ENCODE measurements around the gene ESAM.
A peak's percentile ranks its signal among the peaks of the same experiment; 100 is the strongest.

ESAM gene

GRCh38 chr11:124751741-124752470 is 10.2 kb downstream of the ESAM start, which contains the start of gene VSIG2:
Gene VSIG2, minus strand, starts transcription at chr11:124752255. Its CDS starts 118 bp downstream, at chr11:124752137.
- DNase-seq, result no peak

GRCh38 chr11:124751391-124751740 is 10.7 kb downstream of the ESAM start:
- no peak for DNase-seq

- no peak for DNase-seq
Measured at GRCh38 chr11:124749912-124750311, 12.2 kb downstream of the ESAM start.

DNA sequence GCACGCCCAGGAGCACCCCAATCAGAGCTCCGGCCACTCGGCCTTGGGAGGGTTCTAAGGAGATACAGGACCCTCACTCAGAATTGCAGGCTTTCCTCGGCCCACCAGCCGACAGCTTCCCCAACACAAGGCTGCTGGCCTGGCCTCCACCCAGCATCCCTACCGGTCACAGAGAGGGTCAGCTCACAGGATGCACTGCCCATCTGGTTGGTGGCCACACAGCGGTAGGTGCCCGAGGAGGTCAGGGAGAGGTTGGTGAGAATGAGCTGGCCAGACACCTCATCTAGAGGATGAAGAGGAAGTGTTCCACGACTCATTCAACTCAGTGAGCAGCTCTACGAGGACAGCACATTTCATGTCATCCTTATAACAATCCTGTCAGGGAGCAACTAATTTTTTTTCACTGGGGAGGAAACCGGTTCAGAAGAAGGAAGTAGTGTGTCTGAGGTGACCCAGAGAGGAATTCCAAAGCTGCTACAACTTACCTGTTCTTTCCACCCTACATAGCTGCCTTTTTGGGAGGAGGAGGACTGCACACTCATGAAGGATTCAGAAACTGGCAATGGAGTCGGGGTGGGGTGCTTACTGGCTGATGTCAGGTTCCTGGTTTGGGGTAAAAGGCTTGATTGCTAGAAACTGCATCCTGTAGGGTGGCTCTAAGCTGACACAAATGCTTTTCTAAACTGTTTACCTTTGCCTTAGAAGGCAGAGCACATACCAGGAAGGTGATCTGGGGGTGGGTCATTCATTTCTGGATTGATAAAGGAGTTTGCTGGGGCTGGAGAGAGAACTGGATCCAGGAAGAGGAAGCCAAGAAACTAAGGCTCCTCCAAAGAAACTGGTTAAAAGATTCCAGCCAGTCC is 13.4 kb downstream of the ESAM start:
- DNase-seq, result no peak

GRCh38 chr11:124748100-124748418 is 14.0 kb downstream of the ESAM start:
- DNase-seq, result no peak

DNA sequence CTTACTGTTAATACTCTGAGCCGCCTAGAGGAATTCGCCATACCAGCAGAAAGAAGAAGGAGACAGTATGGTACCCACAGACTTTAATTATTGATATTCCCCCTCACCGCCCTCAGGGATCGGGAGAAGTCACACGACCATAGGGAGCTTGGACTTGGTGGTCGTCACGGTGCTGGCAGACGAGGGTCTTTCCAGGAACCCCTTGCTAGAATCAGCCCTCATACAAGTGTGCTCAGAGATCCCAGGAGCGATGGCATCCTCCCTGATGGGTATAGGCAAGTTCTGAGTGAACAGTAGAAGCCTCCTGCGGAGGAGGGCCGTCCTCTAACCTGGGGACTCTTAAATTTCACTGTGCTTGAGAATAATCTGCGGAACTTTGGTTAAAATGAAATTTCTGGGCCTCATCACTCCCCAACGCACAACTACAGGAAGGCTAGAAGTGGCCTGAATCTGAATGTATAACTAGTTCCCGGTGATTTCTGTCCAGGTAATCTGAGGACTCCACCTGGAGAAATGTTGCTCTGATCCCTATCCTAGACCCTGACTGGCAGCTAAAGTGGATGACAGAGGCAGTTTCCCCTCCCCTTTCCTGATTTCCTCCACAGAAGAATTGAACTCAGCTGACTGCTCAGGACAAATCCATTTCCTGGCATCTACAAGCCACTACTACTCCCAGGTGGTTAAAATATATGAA is 14.5 kb downstream of the ESAM start:
- no peak for DNase-seq

GRCh38 chr11:124746621-124747243 is 15.4 kb downstream of the ESAM start:
- DNase-seq, result peak; percentile 81

GRCh38 chr11:124745835-124746620 is 16.1 kb downstream of the ESAM start:
- peak; percentile 53 to 62 for DNase-seq

DNA sequence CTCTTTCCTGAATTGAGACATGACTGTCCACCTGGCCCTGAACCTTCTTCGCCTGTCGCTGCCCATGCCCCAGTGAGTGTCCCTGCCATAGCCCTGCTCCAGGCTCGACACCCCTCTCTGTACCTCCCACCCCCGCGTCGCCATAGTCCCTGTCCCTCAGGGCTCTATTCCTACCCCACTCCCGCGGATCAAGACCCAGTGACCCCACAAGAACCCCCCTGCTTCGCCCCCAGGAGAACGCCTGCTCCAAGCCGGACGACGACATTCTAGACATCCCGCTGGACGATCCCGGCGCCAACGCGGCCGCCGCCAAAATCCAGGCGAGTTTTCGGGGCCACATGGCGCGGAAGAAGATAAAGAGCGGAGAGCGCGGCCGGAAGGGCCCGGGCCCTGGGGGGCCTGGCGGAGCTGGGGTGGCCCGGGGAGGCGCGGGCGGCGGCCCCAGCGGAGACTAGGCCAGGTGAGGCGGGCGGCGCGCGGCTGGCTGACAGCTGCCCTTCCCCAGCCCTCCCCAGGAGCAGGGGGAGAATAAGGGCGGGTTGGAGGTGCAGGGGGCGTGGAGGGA is 16.7 kb downstream of the ESAM start:
- no peak for DNase-seq

DNA sequence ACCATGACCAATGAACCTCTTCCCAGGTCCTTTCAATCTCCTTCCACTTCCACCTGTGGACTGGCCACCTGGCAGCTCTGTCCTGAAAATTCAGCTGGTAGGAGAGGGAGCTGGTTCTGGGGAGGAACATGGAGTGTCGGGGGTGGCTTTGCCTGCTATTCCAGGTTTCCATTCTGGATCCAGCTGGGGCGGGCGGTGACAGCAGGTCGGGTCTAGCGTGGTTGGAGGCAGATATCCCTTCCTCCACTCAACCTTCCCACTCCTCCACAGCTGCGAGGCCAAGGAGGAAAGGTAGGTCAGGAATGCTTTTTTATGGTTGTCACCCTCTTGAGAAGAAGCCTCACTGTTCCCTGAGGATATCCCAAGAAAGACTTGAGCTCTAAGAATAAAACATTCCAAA is 19.0 kb downstream of the ESAM start:
- DNase-seq, result no peak

GRCh38 chr11:124742555-124742954 is 19.5 kb downstream of the ESAM start:
- DNase-seq, result no peak

DNA sequence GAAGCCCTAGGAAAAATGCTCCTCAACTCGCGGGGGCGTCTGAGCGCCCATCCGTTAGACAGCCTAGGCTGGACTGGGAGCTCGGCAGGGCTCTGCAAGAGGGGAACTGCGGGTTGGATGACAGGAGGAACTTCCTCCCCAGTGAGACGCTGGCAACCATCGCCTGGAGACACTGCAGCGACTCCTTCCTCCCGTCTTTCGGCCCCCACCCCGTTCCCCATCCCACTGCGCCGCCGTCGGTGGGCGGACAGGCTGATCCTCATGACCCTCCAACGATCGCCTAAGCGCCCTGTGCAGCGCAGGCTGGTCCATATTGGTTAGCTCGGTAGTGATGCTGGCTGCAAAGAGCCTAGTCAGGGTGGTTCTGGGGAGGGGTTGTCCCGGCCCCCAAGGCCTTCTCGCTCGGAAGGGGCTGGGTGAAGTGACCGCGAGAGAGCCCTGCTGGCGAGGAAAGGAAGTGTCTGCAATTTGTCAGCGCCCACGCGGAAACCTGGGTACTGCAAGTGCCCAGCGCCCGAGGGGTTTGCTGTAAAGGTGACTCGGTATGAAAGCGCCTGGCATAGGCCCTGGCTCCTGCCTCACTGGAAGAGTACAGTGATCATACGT is 21.7 kb downstream of the ESAM start:
- DNase-seq, result peak; percentile 70 to 79

DNA sequence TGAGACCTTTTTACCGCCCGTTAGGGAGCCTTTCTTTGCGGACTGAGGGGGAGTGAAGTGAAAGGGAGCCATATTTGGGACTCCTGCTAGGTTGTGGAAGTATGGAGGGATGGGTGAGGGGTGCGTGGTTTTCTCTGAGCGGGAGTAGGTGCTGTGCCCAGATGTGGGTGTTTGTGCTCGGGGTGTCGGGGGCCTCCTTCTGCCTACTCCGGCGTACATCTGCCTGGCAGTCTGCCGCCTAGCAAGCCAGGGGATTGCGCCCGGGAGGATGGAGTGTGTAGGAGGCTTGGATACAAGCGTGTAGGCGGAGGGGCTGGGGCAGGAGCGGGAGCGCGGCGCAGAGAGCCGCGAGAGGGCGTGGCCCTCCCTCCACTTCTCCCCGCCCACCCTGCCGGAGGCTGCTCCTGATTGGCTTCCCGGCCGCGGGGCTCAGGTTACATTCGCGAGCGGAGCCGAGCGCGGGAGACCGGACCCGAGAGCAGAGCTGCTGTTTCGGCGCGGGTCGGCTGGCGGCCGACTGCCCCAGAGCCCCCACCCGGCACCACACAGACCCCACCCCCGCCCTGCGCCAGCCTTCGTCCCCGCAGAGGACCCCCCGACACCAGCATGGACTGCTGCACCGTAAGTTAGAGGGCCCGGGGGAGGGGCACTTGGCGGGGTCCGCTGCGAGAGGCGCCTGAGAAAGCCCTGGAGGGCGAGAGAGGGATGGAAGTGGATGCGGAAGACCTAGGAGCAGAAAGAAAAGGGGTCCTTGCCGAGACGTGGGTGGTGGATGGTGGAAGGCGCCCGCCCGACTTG is 22.4 kb downstream of the ESAM start, which contains the start of gene NRGN:
NRGN (plus strand) TSS at position 464 of the 798 bp plus-strand sequence; CDS start at position 607, 143 bp downstream.
- peak; percentile 89 to 91 for DNase-seq

DNA sequence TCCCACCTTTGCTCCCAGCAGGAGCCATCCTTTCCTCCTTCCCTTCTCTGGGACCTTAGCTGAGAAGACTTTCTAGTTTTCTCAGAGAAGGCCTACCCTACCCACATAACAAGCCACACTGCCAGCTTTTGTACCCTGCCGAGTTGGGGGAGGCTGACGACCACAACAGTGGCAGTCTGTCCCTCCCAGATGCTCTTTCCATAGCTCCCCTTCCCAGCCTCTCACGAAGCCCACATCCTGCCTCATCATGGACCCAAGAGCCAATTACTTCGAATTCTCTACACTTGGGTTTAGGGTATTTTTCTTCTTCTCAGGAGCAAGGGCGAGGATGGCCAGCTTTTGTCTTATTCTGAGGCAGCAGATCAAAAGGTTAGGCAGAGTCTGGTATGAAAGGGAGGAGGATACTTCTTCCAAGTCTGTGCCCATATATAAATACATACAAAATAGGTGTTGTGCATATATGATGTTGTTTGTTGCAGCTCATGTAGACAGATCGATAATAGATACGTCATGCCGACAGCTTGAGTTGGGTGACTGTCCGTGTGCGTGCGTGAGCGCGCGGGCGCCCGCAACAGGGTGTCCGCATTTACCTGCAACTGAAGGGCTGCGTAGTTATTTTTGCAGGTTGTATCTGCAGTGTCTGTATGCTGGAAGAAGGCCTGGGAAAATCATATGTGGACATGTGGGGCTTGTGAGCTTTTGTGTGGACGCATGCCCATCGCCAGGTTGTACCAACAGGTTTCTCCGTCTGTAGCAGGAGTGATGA is 23.2 kb downstream of the ESAM start:
- DNase-seq, result no peak

GRCh38 chr11:124737638-124738305 is 24.3 kb downstream of the ESAM start:
- no peak for DNase-seq

GRCh38 chr11:124736736-124737135 is 25.4 kb downstream of the ESAM start:
- no peak for DNase-seq

DNA sequence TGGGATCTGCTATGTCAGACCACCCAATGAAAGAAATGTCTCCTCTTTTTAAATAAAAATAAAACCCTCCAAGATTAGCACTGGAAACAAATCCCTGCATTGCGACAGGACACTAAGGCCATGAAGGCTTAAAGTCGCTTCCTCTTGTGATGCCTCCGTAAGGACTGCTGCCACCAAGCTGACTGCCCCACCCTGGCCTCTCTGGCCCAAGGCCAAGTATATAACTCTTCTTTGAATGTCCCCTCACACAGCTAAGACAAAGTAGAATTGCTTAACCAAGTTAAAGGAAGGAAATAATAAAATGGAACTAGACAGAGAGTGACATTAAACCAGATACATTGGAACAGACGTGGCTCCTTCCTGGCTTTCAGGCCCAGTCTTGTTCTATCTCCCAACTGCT is 29.9 kb downstream of the ESAM start:
- no peak for DNase-seq

- DNase-seq, result no peak
Measured at GRCh38 chr11:124729571-124729970, 32.5 kb downstream of the ESAM start.

DNA sequence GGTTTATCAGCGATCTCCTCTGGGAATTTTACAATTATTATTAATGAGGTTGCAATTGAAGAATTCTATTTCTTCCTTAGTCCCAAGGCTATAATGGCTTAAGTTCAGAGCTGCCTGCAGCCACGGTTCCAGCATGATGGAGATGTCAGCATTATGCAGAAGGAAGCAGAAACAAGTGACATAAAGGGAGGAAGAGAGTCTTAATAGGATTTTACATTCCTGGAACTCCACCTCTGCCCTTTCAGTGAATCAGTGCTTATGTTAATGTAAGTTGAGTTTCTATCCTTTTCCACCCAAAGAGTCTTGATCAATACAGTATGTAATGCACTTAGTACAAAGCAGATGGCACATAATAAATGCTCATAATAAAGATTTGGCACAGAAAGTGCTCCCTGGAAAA is 34.0 kb downstream of the ESAM start:
- no peak for DNase-seq
